ENCODE data around the gene RYR1. TPM values are rescaled to one million over a fixed set of nuclear protein-coding genes. Genes with fewer than 3 reads are reported as not detected.
"Not testable (repeated sequence)": the region's sequence is repeated elsewhere in the genome, so short reads cannot be mapped to it uniquely, and the experiment has no call there.

RYR1 gene
- polyA plus RNA-seq, 1 of the 3 experiments (the other 2 are of a cell fraction), result under 0.01 TPM

DNA sequence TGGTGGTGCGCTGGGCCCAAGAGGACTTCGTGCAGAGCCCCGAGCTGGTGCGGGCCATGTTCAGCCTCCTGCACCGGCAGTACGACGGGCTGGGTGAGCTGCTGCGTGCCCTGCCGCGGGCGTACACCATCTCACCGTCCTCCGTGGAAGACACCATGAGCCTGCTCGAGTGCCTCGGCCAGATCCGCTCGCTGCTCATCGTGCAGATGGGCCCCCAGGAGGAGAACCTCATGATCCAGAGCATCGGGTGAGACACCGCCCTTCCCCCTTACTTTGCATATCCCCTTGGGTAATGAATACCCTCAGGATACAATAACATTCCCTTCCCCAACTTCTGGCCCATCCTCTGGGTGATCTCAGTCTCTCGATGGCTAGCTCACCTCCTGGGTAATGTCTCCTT is 60.9 kb downstream of the RYR1 start:
- Histone ChIP-seq H3K4me1 (ENCODE audit: control insufficient read depth in 1 of 2, insufficient read depth in 2 of 2, low read depth in 1 of 2, low read length in 1 of 2) (no peaks in the 10 kb centered on the region), H3K9me2 (no peaks in the 10 kb centered on the region), H3K27ac (ENCODE audit: low read depth in 2 of 2, low read length in 1 of 2) (no peak overlapping the region), H3K27me3 (ENCODE audit: insufficient read depth) (peaks cover 24% of the 10 kb centered on the region), H3F3A (replicated peaks; ENCODE audit: insufficient read depth) (no peaks in the 10 kb centered on the region), H3K36me3 (replicated peaks in 1 of 2; ENCODE audit: control insufficient read depth in 1 of 2, insufficient read depth in 2 of 2, low read length in 1 of 2) (no peaks in the 10 kb centered on the region), H4K20me1 (ENCODE audit: insufficient read depth) (no peaks in the 10 kb centered on the region), H3K9me3 (no peaks in the 10 kb centered on the region), H3K9ac (no peak overlapping the region), H2AFZ (ENCODE audit: low read depth) (no peak overlapping the region), H3K79me2 (ENCODE audit: insufficient read depth) (no peaks in the 10 kb centered on the region), H3K4me2 (no peak overlapping the region), H3K4me3 (ENCODE audit: low read depth in 2 of 2, low read length in 1 of 2) (no peak overlapping the region)
- ChIA-PET CTCF (interaction anchor here (0.8 to 1.6 kb wide), 2 partner anchors 15 to 140 kb away, joined by 3 read pairs; no protein-coding TSS in a partner anchor), POLR2A (no interaction called here)
- 41% methylated on average over 14 of the region's 21 CpGs for WGBS (ENCODE audit: low lambda C conversion rate)
- TF ChIP-seq NFIC (IDR thresholded peaks at IDR 0.05; ENCODE audit: borderline replicate concordance) (no peak), MXI1 (IDR thresholded peaks at IDR 0.05; ENCODE audit: low read depth, low read length) (no peak), RAD21 (IDR thresholded peaks at IDR 0.05; ENCODE audit: low read length) (no peak), CHD2 (IDR thresholded peaks at IDR 0.05; ENCODE audit: low read length, partially characterized antibody) (no peak), TCF12 (IDR thresholded peaks at IDR 0.05) (no peak), FOXJ3 (CRISPR knock-in tag; IDR thresholded peaks at IDR 0.05) (no peak), TAF1 (IDR thresholded peaks at IDR 0.05; ENCODE audit: borderline replicate concordance, low read depth, low read length) (no peak), GABPA (IDR thresholded peaks at IDR 0.05; ENCODE audit: low read depth) (no peak), RFX5 (IDR thresholded peaks at IDR 0.05; ENCODE audit: low read length) (no peak)
- TF ChIP-seq, protein P1, sequence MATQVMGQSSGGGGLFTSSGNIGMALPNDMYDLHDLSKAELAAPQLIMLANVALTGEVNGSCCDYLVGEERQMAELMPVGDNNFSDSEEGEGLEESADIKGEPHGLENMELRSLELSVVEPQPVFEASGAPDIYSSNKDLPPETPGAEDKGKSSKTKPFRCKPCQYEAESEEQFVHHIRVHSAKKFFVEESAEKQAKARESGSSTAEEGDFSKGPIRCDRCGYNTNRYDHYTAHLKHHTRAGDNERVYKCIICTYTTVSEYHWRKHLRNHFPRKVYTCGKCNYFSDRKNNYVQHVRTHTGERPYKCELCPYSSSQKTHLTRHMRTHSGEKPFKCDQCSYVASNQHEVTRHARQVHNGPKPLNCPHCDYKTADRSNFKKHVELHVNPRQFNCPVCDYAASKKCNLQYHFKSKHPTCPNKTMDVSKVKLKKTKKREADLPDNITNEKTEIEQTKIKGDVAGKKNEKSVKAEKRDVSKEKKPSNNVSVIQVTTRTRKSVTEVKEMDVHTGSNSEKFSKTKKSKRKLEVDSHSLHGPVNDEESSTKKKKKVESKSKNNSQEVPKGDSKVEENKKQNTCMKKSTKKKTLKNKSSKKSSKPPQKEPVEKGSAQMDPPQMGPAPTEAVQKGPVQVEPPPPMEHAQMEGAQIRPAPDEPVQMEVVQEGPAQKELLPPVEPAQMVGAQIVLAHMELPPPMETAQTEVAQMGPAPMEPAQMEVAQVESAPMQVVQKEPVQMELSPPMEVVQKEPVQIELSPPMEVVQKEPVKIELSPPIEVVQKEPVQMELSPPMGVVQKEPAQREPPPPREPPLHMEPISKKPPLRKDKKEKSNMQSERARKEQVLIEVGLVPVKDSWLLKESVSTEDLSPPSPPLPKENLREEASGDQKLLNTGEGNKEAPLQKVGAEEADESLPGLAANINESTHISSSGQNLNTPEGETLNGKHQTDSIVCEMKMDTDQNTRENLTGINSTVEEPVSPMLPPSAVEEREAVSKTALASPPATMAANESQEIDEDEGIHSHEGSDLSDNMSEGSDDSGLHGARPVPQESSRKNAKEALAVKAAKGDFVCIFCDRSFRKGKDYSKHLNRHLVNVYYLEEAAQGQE (IDR thresholded peaks at IDR 0.05; ENCODE audit: low read depth, low read length), result no peak
- DNase-seq, result no peak

DNA sequence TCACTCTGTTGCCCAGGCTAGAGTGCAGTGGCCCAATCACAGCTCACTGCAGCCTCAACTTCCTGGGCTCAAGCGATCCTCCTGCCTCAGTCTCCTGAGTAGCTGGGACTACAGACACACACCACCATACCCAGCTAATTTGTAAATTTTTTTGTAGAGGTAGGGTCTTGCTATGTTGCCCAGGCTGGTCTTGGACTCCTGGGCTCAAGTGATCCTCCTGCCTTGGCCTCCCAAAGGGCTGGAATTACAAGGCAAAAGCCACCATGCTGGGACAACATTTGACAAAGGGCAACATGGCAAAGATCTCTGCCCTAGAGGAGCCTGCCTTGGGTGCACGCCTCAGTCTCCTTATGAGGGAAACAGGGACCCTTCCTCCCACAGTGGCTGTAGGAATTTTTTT is 61.9 kb downstream of the RYR1 start:
- H3K4me3 ChIP-seq (ENCODE audit: low read depth in 2 of 2, low read length in 1 of 2); H3K4me2 ChIP-seq; H3K27ac ChIP-seq (ENCODE audit: low read depth in 2 of 2, low read length in 1 of 2); H3K79me2 ChIP-seq (ENCODE audit: insufficient read depth); H4K20me1 ChIP-seq (ENCODE audit: insufficient read depth); H3F3A ChIP-seq (replicated peaks; ENCODE audit: insufficient read depth); H3K9me2 ChIP-seq; POLR2A ChIA-PET; H2AFZ ChIP-seq (ENCODE audit: low read depth); DNase-seq; H3K4me1 ChIP-seq (ENCODE audit: control insufficient read depth in 1 of 2, insufficient read depth in 2 of 2, low read depth in 1 of 2, low read length in 1 of 2); H3K9ac ChIP-seq; H3K36me3 ChIP-seq (replicated peaks in 1 of 2; ENCODE audit: control insufficient read depth in 1 of 2, insufficient read depth in 2 of 2, low read length in 1 of 2); H3K9me3 ChIP-seq: not testable (repeated sequence)
- CTCF ChIA-PET, result interaction anchor here (1.6 kb wide), 1 partner anchor 16 kb away, joined by 3 read pairs; no protein-coding TSS in a partner anchor
- whole genome bisulfite sequencing (ENCODE audit: low lambda C conversion rate), result 71% methylated on average over 2 of the region's 2 CpGs
- peaks cover 24% of the 10 kb centered on the region for H3K27me3 ChIP-seq (ENCODE audit: insufficient read depth)

All from SK-N-SH (cell line).